Stimulated activated CD4-positive, alpha-beta T cell treated with anti-CD3 and anti-CD28 coated beads, TNF-alpha, amount 100 ng/mL, for 1 hour (primary cell): ENCODE results near the gene TOR1A.

Experiments used
- DNase-seq, 3 donors: peaks; one replicate each; pipeline ENCODE4 v3.0.0-alpha.2; 2020; ENCODE audit warnings: low read depth in 3 of 3, low spot score in 1 of 3

Gene TOR1A

GRCh38 chr9:129852579-129852978, 28.6 kb upstream of the TOR1A start:
- DNase-seq = no peak

- DNase-seq = no peak
Measured at GRCh38 chr9:129851821-129852220, 27.9 kb upstream of the TOR1A start.

GRCh38 chr9:129850821-129851550, 27.1 kb upstream of the TOR1A start:
- DNase-seq = no peak

GRCh38 chr9:129849901-129850300, 26.0 kb upstream of the TOR1A start:
- DNase-seq = no peak

- no peak for DNase-seq
Measured at GRCh38 chr9:129848712-129849441, 24.9 kb upstream of the TOR1A start.

- DNase-seq = no peak
Measured at GRCh38 chr9:129845373-129845772, 21.4 kb upstream of the TOR1A start.

GRCh38 chr9:129841071-129841470, 17.1 kb upstream of the TOR1A start:
- no peak for DNase-seq

- no peak for DNase-seq
Measured at GRCh38 chr9:129840034-129840433, 16.1 kb upstream of the TOR1A start.

- no peak for DNase-seq
Measured at GRCh38 chr9:129839324-129840023, 15.5 kb upstream of the TOR1A start.

- DNase-seq = no peak
Measured at GRCh38 chr9:129838707-129839259, 14.8 kb upstream of the TOR1A start.

- peak in 2 of 3 donors; percentile 16 to 38 for DNase-seq
Measured at GRCh38 chr9:129836311-129837007, 12.5 kb upstream of the TOR1A start.

- DNase-seq = no peak
Measured at GRCh38 chr9:129835860-129836223, 11.9 kb upstream of the TOR1A start.

GRCh38 chr9:129835128-129835859, 11.4 kb upstream of the TOR1A start, which contains the start of the genes C9orf78 and USP20:
Gene C9orf78 (minus strand): TSS chr9:129835275. CDS start chr9:129835221, 54 bp downstream.
Gene USP20 (plus strand): TSS chr9:129835458. CDS start chr9:129852556, 17,098 bp downstream.
- peak; percentile 93 to 95 (median 94) for DNase-seq

GRCh38 chr9:129834489-129835127, 10.7 kb upstream of the TOR1A start:
- DNase-seq = no peak

- no peak for DNase-seq
Measured at GRCh38 chr9:129832982-129833381, 9.0 kb upstream of the TOR1A start.

GRCh38 chr9:129828969-129829368, 5.0 kb upstream of the TOR1A start:
- DNase-seq = no peak

- DNase-seq = no peak
Measured at GRCh38 chr9:129828051-129828450, 4.1 kb upstream of the TOR1A start.

GRCh38 chr9:129826759-129827158, 2.8 kb upstream of the TOR1A start:
- DNase-seq = no peak

GRCh38 chr9:129826344-129826743, 2.4 kb upstream of the TOR1A start:
- no peak for DNase-seq

GRCh38 chr9:129823542-129823934, 398 bp downstream of the TOR1A start:
- DNase-seq = no peak
